H1 (cell line): ENCODE results near the gene TMEM116. TPM values are rescaled to one million over a fixed set of nuclear protein-coding genes. Genes with fewer than 3 reads are reported as not detected.

Experiments
- ATF2 ChIP-seq: IDR thresholded peaks from 2 replicates; pipeline ENCODE4 v1.6.1; 2012; ENCODE audit warnings: low read length, inconsistent platforms
- BACH1 ChIP-seq: IDR thresholded peaks from 2 replicates; pipeline ENCODE4 v1.6.1; 2012; ENCODE audit warnings: low read length, improper control_type of control experiment
- PHF8 ChIP-seq: fragments of 200-600 bp; sonication (generic); conservative IDR thresholded peaks from 2 replicates; pipeline ENCODE4 v1.7.1; 2012; ENCODE audit warnings: low read depth, mild to moderate bottlenecking, inconsistent platforms, low read length, moderate library complexity
- SIN3A ChIP-seq, 2 experiments: IDR thresholded peaks in 1 of 2; conservative IDR thresholded peaks in 1 of 2; 2 replicates each; pipeline ENCODE4 v1.6.1; 2011 to 2012; ENCODE audit warnings: low read length in 2 of 2, improper control_type of control experiment in 1 of 2, low read depth in 1 of 2, mild to moderate bottlenecking in 1 of 2
- polyA plus RNA-seq, 7 experiments: library from polyadenylated mRNA; depleted of rRNA in 3 of 7; stranded (reverse) in 5 of 7; unstranded in 2 of 7; fragments of >200 nt in 5 of 7; fragments of 200-250 nt in 2 of 7; gene quantifications; 1 replicate in 5 of 7; 2 replicates in 1 of 7; 4 replicates in 1 of 7; pipeline versions ENCODE4 v1.2.1 to v1.2.3, GENCODE V29; 2011 to 2013; ENCODE audit warnings: missing spikeins in 2 of 7, mixed read lengths in 2 of 7
- total RNA-seq: library from RNA; stranded (reverse); fragmentation: NEBNext Ultra II Directional; extraction: Animal tissue kit (Norgen Biotek cat#: 25700); gene quantifications from 2 replicates; pipeline ENCODE4 v1.2.1, GENCODE V29; 2021

The TMEM116 gene
- total and polyA plus RNA-seq, 2 of the 8 experiments (the other 6 are each of a cell fraction or from before 2014, with no cell fraction given): 8.1 to 25.2 TPM

GRCh38 chr12:111992464-111992863, 20.5 kb downstream of the TMEM116 start (continued):
- no peak for TF ChIP-seq ATF2
- TF ChIP-seq SIN3A (conservative IDR thresholded peaks at IDR 0.05 in 1 of 2, IDR thresholded peaks at IDR 0.05 in 1 of 2; ENCODE audit: low read depth in 1 of 2, low read length in 2 of 2): no peak
- no peak for TF ChIP-seq BACH1
- no peak for TF ChIP-seq PHF8
